ENCODE results near the gene RSL1D1. TPM values are rescaled to one million over a fixed set of nuclear protein-coding genes. Genes with fewer than 3 reads are reported as not detected.
A peak's percentile ranks its signal among the peaks of the same experiment; 100 is the strongest.

Gene RSL1D1
- total and polyA plus RNA-seq, 9 of the 15 experiments (the other 6 are each of a cell fraction or from before 2014, with no cell fraction given) = 259 to 753 (median 373) TPM

- Histone ChIP-seq H3K36me3 (ENCODE audit: control insufficient read depth, insufficient read depth, low read length) (peaks cover 43% of the 10 kb centered on the region), H3K27ac (ENCODE audit: extremely low read depth, low read depth, low read length) (no peak overlapping the region), H3K4me3 (no peak overlapping the region), H4K20me1 (replicated peaks; ENCODE audit: control insufficient read depth, insufficient read depth, low read length) (peaks cover 22% of the 10 kb centered on the region), H3K4me1 (replicated peaks in 1 of 2; ENCODE audit: control insufficient read depth in 2 of 2, insufficient read depth in 2 of 2, low read length in 2 of 2) (peaks cover 19 to 27% of the 10 kb centered on the region in 2 experiments), H3K9ac (ENCODE audit: insufficient read depth in 1 of 2, low read depth in 2 of 2, low read length in 2 of 2) (0 out of 4 replicates have a peak overlapping the region, but pooled peaks of 1 of the 2 experiments have one; percentile 31), H2AFZ (ENCODE audit: low read depth, low read length) (no peak overlapping the region), H3K9me1 (ENCODE audit: control insufficient read depth, insufficient read depth, low read length) (peaks cover 9% of the 10 kb centered on the region), H3K27me3 (ENCODE audit: control insufficient read depth in 2 of 2, insufficient read depth in 2 of 2, low read length in 2 of 2) (no peaks in the 10 kb centered on the region), H3K79me2 (ENCODE audit: control insufficient read depth, insufficient read depth, low read length) (peaks cover 98% of the 10 kb centered on the region), H3K4me2 (ENCODE audit: insufficient read depth, low read length) (no peak overlapping the region), H3K9me3 (replicated peaks; ENCODE audit: control insufficient read depth, insufficient read depth, low read depth, low read length) (no peaks in the 10 kb centered on the region)
- ChIA-PET POLR2A (interaction anchor here (1.0 to 4.0 kb wide), 7 partner anchors 8 to 50 kb away, joined by 3 to 18 read pairs (median 5); partner anchors contain the start of gene TXNDC11), CTCF (ENCODE audit: low intra/inter-chr PET ratio) (no interaction called here)
- WGBS (ENCODE audit: insufficient coverage, low coverage, missing lambda C conversion rate) = 100% methylated on average over 5 of the region's 8 CpGs
- intact Hi-C loops (cut with micrococcal nuclease) (no loop called here), in situ Hi-C loops (cut with MboI) (no loop called here)
- BruUV-seq (replicated peaks) = no TSS peak
- no peak for DNase-seq (ENCODE audit: extremely low read depth in 1 of 4, low spot score in 3 of 4)
- ATAC-seq = no peak
- no peak for FAIRE-seq
- TF ChIP-seq ATF6 (CRISPR knock-in tag; IDR thresholded peaks at IDR 0.05) (no peak), SIN3A (IDR thresholded peaks at IDR 0.05; ENCODE audit: borderline replicate concordance in 2 of 2, control insufficient read depth in 1 of 2, low read depth in 2 of 2, low read length in 2 of 2) (no peak), CREB3 (tag; conservative IDR thresholded peaks at IDR 0.05; ENCODE audit: low read depth) (no peak), RNF219 (CRISPR knock-in tag; IDR thresholded peaks at IDR 0.05) (no peak)
Measured at GRCh38 chr16:11791144-11791828, 60.1 kb downstream of the RSL1D1 start.

All from K562 (cell line).